ENCODE results near the gene ESRRB.

DNA sequence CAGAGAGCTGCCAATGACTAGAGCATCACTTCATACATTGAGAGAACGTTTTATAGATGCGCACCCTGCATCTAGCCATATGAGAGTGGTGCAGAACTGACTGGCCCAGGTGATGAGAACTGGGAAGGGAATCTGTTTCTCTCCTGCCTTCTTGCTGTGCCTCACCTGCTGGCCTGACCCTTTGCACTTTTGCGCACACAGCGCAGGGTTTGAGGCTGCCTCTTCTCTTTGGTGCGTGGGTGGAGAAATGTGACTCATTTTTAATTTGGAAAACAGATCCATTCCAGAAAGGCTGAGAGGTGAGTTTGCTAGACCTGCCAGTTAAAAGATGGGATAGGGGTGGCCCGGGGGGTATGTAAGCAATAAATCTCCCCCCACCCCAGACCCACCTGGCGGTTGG, 453 bp upstream of the ESRRB start:
- TF ChIP-seq POLR2A (IDR thresholded peaks at IDR 0.05), result no peak
- TF ChIP-seq, protein P1, sequence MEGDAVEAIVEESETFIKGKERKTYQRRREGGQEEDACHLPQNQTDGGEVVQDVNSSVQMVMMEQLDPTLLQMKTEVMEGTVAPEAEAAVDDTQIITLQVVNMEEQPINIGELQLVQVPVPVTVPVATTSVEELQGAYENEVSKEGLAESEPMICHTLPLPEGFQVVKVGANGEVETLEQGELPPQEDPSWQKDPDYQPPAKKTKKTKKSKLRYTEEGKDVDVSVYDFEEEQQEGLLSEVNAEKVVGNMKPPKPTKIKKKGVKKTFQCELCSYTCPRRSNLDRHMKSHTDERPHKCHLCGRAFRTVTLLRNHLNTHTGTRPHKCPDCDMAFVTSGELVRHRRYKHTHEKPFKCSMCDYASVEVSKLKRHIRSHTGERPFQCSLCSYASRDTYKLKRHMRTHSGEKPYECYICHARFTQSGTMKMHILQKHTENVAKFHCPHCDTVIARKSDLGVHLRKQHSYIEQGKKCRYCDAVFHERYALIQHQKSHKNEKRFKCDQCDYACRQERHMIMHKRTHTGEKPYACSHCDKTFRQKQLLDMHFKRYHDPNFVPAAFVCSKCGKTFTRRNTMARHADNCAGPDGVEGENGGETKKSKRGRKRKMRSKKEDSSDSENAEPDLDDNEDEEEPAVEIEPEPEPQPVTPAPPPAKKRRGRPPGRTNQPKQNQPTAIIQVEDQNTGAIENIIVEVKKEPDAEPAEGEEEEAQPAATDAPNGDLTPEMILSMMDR (IDR thresholded peaks at IDR 0.05), result no peak

Measured in Peyer's patch (tissue), 4 donors.